HepG2 (cell line): ENCODE results near the gene FAM120B. TPM values are rescaled to one million over a fixed set of nuclear protein-coding genes. Genes with fewer than 3 reads are reported as not detected.

Experiments
- DMAP1 ChIP-seq: IDR thresholded peaks from 2 replicates; pipeline ENCODE4 v1.6.1; 2016
- FIP1L1 ChIP-seq: fragments of 200-400 bp; formaldehyde crosslinking; IDR thresholded peaks from 2 replicates; pipeline ENCODE4 v1.6.1; 2018; ENCODE audit warnings: low read depth, mild to moderate bottlenecking, low read length, moderate library complexity, borderline replicate concordance; ENCODE audit not compliant: insufficient read depth
- KMT2A ChIP-seq: sonication (generic); formaldehyde crosslinking; IDR thresholded peaks from 2 replicates; pipeline ENCODE4 v1.4.0; 2020; ENCODE audit warnings: missing genetic modification reagents
- NBN ChIP-seq: fragments of 450-650 bp; conservative IDR thresholded peaks from 2 replicates; pipeline ENCODE4 v1.6.1; 2017
- RARA ChIP-seq: IDR thresholded peaks from 2 replicates; pipeline ENCODE4 v1.6.1; 2016; ENCODE audit warnings: missing genetic modification reagents, missing compliant biosample characterization
- RNF2 ChIP-seq: fragments of 450-650 bp; conservative IDR thresholded peaks from 2 replicates; pipeline ENCODE4 v1.6.1; 2016; ENCODE audit warnings: low read depth
- RXRA ChIP-seq: sonication (generic); formaldehyde crosslinking; IDR thresholded peaks from 2 replicates; pipeline ENCODE4 v1.5.1; 2020; ENCODE audit warnings: missing genetic modification reagents
- TEAD3 ChIP-seq: optimal IDR thresholded peaks from 2 replicates; pipeline ENCODE3; 2016; ENCODE audit warnings: borderline replicate concordance
- XBP1 ChIP-seq: sonication (generic); formaldehyde crosslinking; IDR thresholded peaks from 2 replicates; pipeline ENCODE4 v1.5.0; 2020; ENCODE audit warnings: missing genetic modification reagents
- ZFP36 ChIP-seq: fragments of 150-350 bp; IDR thresholded peaks from 2 replicates; pipeline ENCODE4 v1.6.1; 2018; ENCODE audit warnings: borderline replicate concordance, low read length, low read depth; ENCODE audit not compliant: partially characterized antibody
- ZNF737 ChIP-seq: sonication (generic); formaldehyde crosslinking; IDR thresholded peaks from 2 replicates; pipeline ENCODE4 v1.5.0; 2020; ENCODE audit warnings: missing genetic modification reagents, mild to moderate bottlenecking, borderline replicate concordance
- ZNF761 ChIP-seq: sonication (generic); formaldehyde crosslinking; conservative IDR thresholded peaks from 2 replicates; pipeline ENCODE4 v1.4.0; 2020; ENCODE audit warnings: mild to moderate bottlenecking, missing genetic modification reagents
- polyA plus RNA-seq, 8 experiments: library from polyadenylated mRNA; depleted of rRNA in 3 of 8; stranded (reverse) in 7 of 8; unstranded in 1 of 8; fragments of >200 nt; fragmentation: Illumina TruSeq in 4 of 8; extraction: Trizol in 4 of 8; gene quantifications; 2 replicates each; pipeline versions ENCODE4 v1.2.1 to v1.2.3, GENCODE V29; 2011 to 2016; ENCODE audit warnings: low read depth in 4 of 8, missing spikeins in 1 of 8, mixed read lengths in 1 of 8; ENCODE audit not compliant: insufficient read depth in 1 of 8
- total RNA-seq, 5 experiments: library from RNA; depleted of rRNA; stranded (reverse); fragments of >200 nt; fragmentation: Illumina TruSeq; extraction: Trizol; gene quantifications; 2 replicates each; pipeline ENCODE4 v1.2.3, GENCODE V29; 2016; ENCODE audit warnings: low read depth in 1 of 5
- TF ChIP-seq, protein P1 (sequence below): sonication (generic); formaldehyde crosslinking; IDR thresholded peaks from 2 replicates; pipeline ENCODE4 v1.4.0; 2020; ENCODE audit warnings: missing genetic modification reagents
- TF ChIP-seq, protein P2 (sequence below): sonication (generic); formaldehyde crosslinking; IDR thresholded peaks from 2 replicates; pipeline ENCODE4 v1.9.0; 2021; ENCODE audit warnings: missing genetic modification reagents, borderline replicate concordance
- TF ChIP-seq, protein P3 (sequence below): sonication (generic); formaldehyde crosslinking; IDR thresholded peaks from 2 replicates; pipeline ENCODE4 v1.8.1; 2023; ENCODE audit warnings: mild to moderate bottlenecking, missing genetic modification reagents

FAM120B gene
- total and polyA plus RNA-seq, 2 of the 13 experiments (the other 11 are each of a cell fraction or from before 2014, with no cell fraction given), result 9.2 to 10.7 TPM

DNA sequence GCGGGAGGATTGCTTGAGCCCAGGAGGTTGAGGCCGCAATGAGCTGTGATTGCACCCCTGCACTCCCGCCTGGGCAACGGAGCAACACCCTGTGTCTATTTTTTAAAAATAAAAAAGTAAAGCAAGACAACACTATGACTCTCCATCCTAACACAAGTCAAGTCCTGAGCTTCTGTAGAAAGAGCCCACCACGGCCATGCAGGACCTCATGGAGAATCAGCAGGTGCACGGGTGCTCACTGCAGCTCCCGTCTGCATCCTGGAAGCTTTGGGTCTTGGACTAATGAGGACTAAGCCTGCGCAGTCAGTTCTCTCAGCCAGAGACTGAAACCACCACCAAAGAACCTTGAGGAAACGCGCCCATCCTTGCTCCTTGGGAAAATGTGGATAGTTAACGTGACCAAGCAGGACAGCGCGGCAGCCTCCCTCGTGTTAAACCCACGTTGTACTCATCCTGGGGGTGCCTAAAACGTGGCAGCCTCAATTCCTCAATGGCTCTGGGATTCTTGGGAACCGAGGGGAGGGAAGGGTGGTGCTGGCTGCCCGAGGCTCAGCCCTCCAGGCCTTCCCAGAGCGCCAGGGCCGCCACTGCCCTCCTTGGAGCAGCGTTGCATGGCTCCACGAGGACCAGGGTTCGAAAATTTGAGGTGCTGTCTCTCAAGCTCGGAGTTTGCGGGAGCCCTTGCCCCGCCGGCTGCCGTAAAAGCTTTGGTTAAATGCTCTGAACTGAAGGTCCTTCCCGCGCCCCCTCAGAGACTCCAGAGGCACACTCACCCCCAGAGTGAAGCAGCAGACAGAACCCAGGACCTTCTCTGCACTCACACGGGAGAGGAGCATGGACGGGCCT is 44.7 kb upstream of the FAM120B start (continued):
- TF ChIP-seq, protein P1, sequence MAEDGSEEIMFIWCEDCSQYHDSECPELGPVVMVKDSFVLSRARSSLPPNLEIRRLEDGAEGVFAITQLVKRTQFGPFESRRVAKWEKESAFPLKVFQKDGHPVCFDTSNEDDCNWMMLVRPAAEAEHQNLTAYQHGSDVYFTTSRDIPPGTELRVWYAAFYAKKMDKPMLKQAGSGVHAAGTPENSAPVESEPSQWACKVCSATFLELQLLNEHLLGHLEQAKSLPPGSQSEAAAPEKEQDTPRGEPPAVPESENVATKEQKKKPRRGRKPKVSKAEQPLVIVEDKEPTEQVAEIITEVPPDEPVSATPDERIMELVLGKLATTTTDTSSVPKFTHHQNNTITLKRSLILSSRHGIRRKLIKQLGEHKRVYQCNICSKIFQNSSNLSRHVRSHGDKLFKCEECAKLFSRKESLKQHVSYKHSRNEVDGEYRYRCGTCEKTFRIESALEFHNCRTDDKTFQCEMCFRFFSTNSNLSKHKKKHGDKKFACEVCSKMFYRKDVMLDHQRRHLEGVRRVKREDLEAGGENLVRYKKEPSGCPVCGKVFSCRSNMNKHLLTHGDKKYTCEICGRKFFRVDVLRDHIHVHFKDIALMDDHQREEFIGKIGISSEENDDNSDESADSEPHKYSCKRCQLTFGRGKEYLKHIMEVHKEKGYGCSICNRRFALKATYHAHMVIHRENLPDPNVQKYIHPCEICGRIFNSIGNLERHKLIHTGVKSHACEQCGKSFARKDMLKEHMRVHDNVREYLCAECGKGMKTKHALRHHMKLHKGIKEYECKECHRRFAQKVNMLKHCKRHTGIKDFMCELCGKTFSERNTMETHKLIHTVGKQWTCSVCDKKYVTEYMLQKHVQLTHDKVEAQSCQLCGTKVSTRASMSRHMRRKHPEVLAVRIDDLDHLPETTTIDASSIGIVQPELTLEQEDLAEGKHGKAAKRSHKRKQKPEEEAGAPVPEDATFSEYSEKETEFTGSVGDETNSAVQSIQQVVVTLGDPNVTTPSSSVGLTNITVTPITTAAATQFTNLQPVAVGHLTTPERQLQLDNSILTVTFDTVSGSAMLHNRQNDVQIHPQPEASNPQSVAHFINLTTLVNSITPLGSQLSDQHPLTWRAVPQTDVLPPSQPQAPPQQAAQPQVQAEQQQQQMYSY, result no peak
- TF ChIP-seq ZFP36 (no peak), DMAP1 (CRISPR knock-in tag) (no peak), RARA (CRISPR knock-in tag) (no peak), ZNF761 (no peak), FIP1L1 (no peak), NBN (no peak), KMT2A (CRISPR knock-in tag) (no peak), RNF2 (no peak), TEAD3 (no peak), XBP1 (no peak), ZNF737 (no peak), RXRA (no peak)
- TF ChIP-seq, protein P2, sequence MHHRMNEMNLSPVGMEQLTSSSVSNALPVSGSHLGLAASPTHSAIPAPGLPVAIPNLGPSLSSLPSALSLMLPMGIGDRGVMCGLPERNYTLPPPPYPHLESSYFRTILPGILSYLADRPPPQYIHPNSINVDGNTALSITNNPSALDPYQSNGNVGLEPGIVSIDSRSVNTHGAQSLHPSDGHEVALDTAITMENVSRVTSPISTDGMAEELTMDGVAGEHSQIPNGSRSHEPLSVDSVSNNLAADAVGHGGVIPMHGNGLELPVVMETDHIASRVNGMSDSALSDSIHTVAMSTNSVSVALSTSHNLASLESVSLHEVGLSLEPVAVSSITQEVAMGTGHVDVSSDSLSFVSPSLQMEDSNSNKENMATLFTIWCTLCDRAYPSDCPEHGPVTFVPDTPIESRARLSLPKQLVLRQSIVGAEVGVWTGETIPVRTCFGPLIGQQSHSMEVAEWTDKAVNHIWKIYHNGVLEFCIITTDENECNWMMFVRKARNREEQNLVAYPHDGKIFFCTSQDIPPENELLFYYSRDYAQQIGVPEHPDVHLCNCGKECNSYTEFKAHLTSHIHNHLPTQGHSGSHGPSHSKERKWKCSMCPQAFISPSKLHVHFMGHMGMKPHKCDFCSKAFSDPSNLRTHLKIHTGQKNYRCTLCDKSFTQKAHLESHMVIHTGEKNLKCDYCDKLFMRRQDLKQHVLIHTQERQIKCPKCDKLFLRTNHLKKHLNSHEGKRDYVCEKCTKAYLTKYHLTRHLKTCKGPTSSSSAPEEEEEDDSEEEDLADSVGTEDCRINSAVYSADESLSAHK (CRISPR knock-in tag), result no peak
- TF ChIP-seq, protein P3, sequence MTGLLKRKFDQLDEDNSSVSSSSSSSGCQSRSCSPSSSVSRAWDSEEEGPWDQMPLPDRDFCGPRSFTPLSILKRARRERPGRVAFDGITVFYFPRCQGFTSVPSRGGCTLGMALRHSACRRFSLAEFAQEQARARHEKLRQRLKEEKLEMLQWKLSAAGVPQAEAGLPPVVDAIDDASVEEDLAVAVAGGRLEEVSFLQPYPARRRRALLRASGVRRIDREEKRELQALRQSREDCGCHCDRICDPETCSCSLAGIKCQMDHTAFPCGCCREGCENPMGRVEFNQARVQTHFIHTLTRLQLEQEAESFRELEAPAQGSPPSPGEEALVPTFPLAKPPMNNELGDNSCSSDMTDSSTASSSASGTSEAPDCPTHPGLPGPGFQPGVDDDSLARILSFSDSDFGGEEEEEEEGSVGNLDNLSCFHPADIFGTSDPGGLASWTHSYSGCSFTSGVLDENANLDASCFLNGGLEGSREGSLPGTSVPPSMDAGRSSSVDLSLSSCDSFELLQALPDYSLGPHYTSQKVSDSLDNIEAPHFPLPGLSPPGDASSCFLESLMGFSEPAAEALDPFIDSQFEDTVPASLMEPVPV (CRISPR knock-in tag), result no peak
